ENCODE data around the gene KIF16B.

KIF16B gene

GRCh38 chr20:16283307-16283706 is 289.9 kb downstream of the KIF16B start:
- TF ChIP-seq GATA2 (IDR thresholded peaks at IDR 0.05; ENCODE audit: low read depth, low read length) (no peak), GATA3 (IDR thresholded peaks at IDR 0.05; ENCODE audit: low read depth, low read length) (no peak)

DNA sequence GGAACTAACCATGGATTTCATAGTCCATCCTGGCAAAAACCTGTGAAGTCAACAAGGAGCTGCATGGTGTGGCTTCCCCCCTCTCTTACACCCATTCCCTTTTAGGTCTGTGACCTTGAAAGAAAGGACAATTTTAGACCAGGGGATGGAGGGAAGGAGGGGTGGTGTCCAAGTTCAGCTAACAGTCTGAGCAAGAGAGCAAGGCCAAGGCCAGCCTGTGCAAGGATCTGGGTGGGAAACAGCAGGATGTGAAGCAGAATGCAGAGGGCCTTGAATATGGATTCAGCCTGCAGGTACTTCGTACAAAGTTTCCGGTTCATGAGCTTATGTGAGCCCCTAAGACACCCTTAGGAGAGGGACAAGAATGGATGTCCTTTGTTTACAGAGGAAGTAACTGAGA is 293.0 kb downstream of the KIF16B start:
- no peak for TF ChIP-seq GATA3 (IDR thresholded peaks at IDR 0.05; ENCODE audit: low read depth, low read length)
- no peak for TF ChIP-seq GATA2 (IDR thresholded peaks at IDR 0.05; ENCODE audit: low read depth, low read length)

DNA sequence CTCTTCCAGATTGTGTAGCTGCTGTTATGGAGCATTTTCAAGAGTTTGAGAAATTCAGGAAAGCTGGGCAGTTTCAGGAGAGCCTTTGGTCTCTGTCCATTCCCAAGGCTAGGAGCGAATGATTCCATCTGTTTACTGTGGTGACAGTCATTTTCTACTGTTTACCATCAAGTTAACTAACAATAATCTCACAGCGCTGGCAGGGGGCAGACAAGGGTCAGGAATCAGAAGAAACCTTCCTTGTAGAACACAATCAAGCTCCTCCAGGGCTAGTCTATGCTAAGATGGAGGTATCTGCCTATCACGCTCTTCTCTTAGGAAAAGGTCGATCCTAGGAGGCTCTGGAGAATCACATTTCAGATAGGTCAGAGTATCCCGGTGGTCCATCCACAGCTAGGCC is 293.9 kb downstream of the KIF16B start:
- TF ChIP-seq GATA2 (IDR thresholded peaks at IDR 0.05; ENCODE audit: low read depth, low read length) (no peak), GATA3 (IDR thresholded peaks at IDR 0.05; ENCODE audit: low read depth, low read length) (no peak)

DNA sequence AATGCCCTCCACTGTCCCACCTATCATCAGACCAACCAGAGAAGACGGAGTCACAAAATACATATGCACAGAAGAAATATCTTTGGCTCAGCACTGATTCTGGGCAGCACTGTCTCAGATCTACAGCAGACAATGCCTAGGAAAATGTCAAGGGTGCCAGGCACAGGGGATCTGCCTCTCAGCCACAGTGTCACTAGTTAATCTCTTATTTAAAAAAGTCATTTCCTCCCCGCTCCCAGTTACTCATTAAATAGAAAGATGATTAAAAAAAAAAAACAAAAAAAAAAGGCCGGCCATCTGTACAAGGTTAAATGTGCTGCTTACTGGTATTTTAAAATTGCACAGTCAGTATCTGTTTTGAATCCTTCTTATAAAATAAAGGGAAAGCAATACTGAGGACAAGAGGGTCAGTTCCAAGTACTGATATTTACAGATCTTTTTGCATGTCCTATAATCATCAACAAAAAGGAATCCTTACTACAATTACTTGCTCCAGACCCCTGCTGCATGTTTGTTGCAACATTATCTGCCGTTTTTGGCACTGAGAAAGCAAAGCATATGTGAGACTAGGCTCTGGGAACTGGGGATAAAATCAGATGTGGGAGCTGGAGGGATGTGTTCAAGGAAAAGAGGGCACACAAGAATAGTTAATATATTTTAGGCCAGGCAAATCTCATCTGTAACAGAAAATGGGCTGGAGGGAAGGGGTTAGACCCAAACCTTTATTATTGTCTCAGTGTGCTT is 299.3 kb downstream of the KIF16B start:
- TF ChIP-seq GATA3 (IDR thresholded peaks at IDR 0.05; ENCODE audit: low read depth, low read length) (no peak), GATA2 (IDR thresholded peaks at IDR 0.05; ENCODE audit: low read depth, low read length) (no peak)

DNA sequence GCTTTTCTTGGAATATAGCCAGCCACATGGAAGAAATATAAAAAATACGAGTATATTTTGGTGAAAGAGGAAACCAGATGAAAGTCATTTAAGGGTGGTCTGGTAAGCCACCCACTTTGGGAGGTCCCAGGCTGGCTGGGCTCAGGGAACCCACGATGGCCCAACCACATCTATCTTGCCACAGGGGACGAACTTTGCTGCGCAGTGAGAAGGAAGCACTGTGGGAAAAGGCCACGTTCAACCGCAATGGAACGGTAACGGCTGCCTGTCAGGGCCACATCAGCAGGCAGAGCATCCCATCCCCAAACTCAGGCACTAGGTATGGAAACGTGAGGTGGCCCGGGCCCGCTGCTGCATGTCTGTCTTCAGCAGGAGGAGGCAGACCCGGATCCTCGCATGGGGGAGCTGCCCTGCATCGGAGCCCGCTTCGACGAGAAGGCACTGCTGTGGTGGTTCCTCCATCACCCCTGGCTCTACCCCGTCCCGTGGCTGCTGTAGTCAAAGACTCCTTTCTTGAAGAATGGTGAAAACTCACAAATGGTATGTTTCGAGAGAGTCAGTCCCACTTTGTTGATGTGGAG is 300.4 kb downstream of the KIF16B start:
- TF ChIP-seq GATA3 (IDR thresholded peaks at IDR 0.05; ENCODE audit: low read depth, low read length) (no peak), GATA2 (IDR thresholded peaks at IDR 0.05; ENCODE audit: low read depth, low read length) (no peak)

- no peak for TF ChIP-seq GATA3 (IDR thresholded peaks at IDR 0.05; ENCODE audit: low read depth, low read length)
- no peak for TF ChIP-seq GATA2 (IDR thresholded peaks at IDR 0.05; ENCODE audit: low read depth, low read length)
Measured at GRCh38 chr20:16271450-16271849, 301.8 kb downstream of the KIF16B start.

GRCh38 chr20:16270989-16271388 is 302.3 kb downstream of the KIF16B start:
- TF ChIP-seq GATA2 (IDR thresholded peaks at IDR 0.05; ENCODE audit: low read depth, low read length): no peak
- no peak for TF ChIP-seq GATA3 (IDR thresholded peaks at IDR 0.05; ENCODE audit: low read depth, low read length)

- TF ChIP-seq GATA2 (IDR thresholded peaks at IDR 0.05; ENCODE audit: low read depth, low read length) (no peak), GATA3 (IDR thresholded peaks at IDR 0.05; ENCODE audit: low read depth, low read length) (no peak)
Measured at GRCh38 chr20:16270314-16270931, 302.8 kb downstream of the KIF16B start.

- TF ChIP-seq GATA3 (IDR thresholded peaks at IDR 0.05; ENCODE audit: low read depth, low read length): no peak
- TF ChIP-seq GATA2 (IDR thresholded peaks at IDR 0.05; ENCODE audit: low read depth, low read length): no peak
Measured at GRCh38 chr20:16267526-16267925, 305.7 kb downstream of the KIF16B start.

GRCh38 chr20:16265334-16265733 is 307.9 kb downstream of the KIF16B start:
- no peak for TF ChIP-seq GATA3 (IDR thresholded peaks at IDR 0.05; ENCODE audit: low read depth, low read length)

DNA sequence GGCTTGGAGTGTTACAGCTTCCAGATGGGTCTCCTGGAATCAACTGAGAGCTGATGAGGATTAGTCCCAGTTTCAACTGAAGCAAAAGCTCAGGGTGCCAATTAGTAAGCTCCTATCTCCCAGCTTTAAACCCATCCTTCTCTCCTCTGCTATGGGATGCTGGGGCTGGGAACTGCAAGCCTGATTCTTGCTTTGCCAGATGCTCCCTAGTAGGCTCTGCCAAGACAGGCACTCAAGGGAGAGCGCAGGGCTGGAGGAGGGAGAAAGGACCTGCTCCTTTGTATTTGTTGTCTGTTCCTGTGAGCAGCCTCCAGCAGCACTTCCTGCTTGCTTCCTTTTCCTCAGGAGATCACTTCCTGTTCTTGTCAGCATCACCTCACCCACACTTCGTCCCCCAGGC is 309.7 kb downstream of the KIF16B start:
- TF ChIP-seq GATA3 (IDR thresholded peaks at IDR 0.05; ENCODE audit: low read depth, low read length): no peak

DNA sequence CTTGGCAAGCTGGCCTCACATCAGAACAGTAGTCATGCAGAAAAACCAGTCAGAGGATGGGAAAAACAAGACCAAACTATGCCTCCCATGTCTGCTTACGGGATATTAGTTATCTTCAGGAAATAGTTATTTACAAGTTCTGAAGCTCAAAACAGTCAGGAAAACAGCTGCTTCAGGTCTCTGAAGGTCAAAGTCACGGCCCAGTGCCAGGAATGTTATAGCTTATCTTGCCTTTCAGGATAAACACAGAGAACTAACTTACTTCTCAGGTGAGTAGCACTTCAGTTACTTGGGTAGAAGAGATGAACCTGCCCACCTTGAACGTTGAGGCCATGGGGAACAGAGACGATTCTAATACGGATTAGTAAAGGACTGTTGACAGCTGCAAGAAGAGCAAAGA is 310.7 kb downstream of the KIF16B start:
- TF ChIP-seq GATA3 (IDR thresholded peaks at IDR 0.05; ENCODE audit: low read depth, low read length) (no peak), GATA2 (IDR thresholded peaks at IDR 0.05; ENCODE audit: low read depth, low read length) (no peak)

DNA sequence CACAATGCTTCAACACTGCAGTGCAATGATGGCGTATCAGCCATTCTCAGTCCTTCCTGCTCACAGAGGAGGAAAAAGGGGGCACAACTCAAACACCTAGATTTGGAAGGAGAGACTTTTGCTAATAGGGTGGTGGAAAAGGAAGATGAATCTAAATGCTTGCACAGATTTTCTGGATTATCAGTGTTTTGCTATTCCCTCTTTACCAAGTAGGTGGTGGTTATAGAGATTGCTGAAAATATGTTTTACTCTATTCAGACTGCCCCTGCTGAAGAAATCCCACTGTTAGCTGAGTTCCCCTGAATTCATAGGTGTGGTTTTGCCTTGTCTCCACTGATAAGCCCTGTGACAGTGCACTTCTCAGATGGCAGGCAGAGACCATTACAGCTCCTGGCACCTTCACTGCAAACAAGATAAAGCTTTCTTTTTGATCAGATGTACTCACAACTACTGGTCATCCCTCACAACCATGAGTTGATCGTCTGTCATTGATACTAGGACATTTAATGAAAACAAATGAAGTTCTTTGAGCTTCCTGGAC is 311.4 kb downstream of the KIF16B start:
- TF ChIP-seq GATA3 (IDR thresholded peaks at IDR 0.05; ENCODE audit: low read depth, low read length): no peak
- TF ChIP-seq GATA2 (IDR thresholded peaks at IDR 0.05; ENCODE audit: low read depth, low read length): no peak

DNA sequence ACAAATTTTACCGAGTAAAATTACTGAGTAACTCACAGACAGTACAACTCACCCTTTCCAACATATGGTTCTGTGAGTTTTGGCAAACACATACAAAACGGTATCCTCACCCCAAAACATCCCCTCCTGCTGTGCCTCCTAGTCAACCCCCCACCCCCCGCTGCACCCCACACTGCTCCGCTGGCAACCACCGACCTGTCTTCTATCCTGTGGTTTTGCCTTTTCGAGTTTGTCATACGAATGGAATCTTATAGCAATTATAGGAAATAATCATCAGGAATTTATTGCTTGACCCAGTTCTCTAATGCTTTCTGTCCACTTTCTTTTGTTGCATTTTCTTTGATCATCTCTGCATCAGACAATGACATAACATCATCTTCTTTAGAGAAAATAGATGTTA is 312.3 kb downstream of the KIF16B start:
- no peak for TF ChIP-seq GATA2 (IDR thresholded peaks at IDR 0.05; ENCODE audit: low read depth, low read length)
- no peak for TF ChIP-seq GATA3 (IDR thresholded peaks at IDR 0.05; ENCODE audit: low read depth, low read length)

- TF ChIP-seq GATA3 (IDR thresholded peaks at IDR 0.05; ENCODE audit: low read depth, low read length) (no peak), GATA2 (IDR thresholded peaks at IDR 0.05; ENCODE audit: low read depth, low read length) (no peak)
Measured at GRCh38 chr20:16258766-16259165, 314.5 kb downstream of the KIF16B start.
